OCI-M1 (cell line): ENCODE measurements around the gene NSUN5.
"Not testable (repeated sequence)": the region's sequence is repeated elsewhere in the genome, so short reads cannot be mapped to it uniquely, and the experiment has no call there.

Experiments
- DNase-seq: peaks from one replicate; lab custom pipeline; 2025; lab: John Stamatoyannopoulos, UW

NSUN5 gene

DNA sequence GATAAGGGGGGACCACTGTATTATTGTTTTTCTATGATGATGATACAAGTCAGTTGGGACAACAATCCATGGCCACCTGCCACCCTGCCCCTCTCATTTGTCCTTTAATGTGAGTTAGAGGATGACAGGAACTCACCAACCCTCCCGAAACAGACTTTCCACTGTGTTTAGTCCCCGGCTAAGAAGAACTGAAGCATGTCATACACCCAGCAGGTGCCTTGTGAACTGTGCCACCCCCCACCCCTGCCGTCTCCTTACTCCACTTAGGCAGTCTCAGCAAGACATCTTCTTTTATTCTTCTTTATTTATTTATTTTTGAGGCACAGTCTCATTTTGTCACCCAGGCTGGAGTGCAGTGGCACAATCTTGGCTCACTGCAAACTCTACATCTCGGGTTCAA lies 40.8 kb downstream of the NSUN5 start:
- not testable (repeated sequence) for DNase-seq

DNA sequence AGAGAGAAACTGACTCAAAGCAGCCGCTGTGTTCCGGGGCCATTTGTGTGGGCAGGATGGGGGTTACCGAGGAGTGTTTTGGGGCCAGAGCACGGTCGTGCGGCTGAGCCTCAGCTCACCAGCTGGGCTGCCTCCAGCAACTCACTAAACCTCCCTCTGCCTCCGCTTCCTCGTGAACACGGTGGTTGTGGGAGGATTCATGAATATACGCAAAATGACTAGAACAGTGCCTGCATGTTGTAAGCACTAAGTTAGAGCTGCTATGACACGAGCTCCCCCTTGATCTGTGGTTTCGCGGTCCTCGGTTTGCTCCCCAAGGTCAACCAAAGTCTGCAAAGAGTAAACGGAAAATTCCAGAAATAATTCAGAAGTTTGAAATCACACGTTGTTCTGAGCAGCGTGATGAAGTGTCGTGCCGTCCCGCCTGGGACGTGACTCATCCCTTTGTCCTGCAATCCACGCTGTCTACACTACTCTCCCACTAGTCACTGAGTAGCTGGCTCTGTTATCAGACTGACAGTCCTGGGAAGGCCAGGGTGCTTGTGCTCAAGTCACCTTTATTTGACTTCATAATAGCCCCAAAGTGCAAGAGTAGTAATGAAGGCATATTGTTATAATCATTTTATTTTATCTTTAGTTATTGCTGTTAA lies 41.8 kb downstream of the NSUN5 start:
- not testable (repeated sequence) for DNase-seq

DNA sequence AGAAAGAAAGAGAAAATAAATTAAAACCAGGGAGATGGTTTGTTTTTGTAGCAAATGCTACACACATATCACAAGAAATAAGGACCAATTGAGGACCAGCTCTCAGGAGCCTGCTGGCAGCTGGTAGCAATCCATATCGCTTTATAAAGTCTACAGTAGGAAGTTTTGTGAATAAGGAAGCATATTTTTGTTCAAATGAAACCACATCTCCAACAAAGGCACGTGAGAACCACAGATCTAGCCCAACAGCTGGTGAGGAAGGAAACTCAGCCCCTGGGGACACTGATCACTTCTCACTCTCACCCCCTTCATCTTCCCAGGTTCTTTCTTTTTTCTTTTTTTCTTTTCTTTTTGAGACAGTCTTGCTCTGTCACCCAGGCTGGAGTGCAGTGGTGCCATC lies 46.2 kb downstream of the NSUN5 start:
- DNase-seq, result not testable (repeated sequence)
